Small intestine (tissue), 16 donors: ENCODE measurements around the gene ZW10. TPM values are rescaled to one million over a fixed set of nuclear protein-coding genes. Genes with fewer than 3 reads are reported as not detected.

Experiments
- DNase-seq, 2 donors: peaks; one replicate each; pipeline versions ENCODE4 v3.0.0 to v3.0.0-alpha.2; 2013
- FAIRE-seq: peaks from 2 replicates; lab custom pipeline; 2012; peaks lifted over from hg19 to GRCh38; lab: Jason Lieb, UNC
- H3K27ac ChIP-seq, 3 donors: one replicate each; pipeline ENCODE4 v1.5.1; 2013; ENCODE audit warnings: low read length in 2 of 3, mild to moderate bottlenecking in 2 of 3, control low read depth in 1 of 3, inconsistent platforms in 1 of 3, low read depth in 1 of 3, moderate library complexity in 1 of 3
- H3K27me3 ChIP-seq, 3 donors: one replicate each; pipeline ENCODE4 v1.6.1; 2013; ENCODE audit warnings: low read length in 3 of 3, inconsistent platforms in 1 of 3; ENCODE audit not compliant: control insufficient read depth in 3 of 3, insufficient read depth in 3 of 3
- H3K36me3 ChIP-seq, 3 donors: one replicate each; pipeline ENCODE4 v1.6.1; 2013; ENCODE audit warnings: low read length in 3 of 3, inconsistent platforms in 1 of 3, low read depth in 1 of 3, mild to moderate bottlenecking in 1 of 3, moderate library complexity in 1 of 3; ENCODE audit not compliant: control insufficient read depth in 3 of 3, insufficient read depth in 2 of 3
- H3K4me1 ChIP-seq, 3 donors: one replicate each; pipeline ENCODE4 v1.6.1; 2013; ENCODE audit warnings: low read length in 2 of 3, inconsistent platforms in 1 of 3, low read depth in 1 of 3, mild to moderate bottlenecking in 1 of 3, moderate library complexity in 1 of 3; ENCODE audit not compliant: control insufficient read depth in 3 of 3, insufficient read depth in 2 of 3
- H3K4me3 ChIP-seq, 3 donors: one replicate each; pipeline ENCODE4 v1.5.1; 2013; ENCODE audit warnings: low read length in 3 of 3, control low read depth in 1 of 3, inconsistent platforms in 1 of 3, low read depth in 1 of 3, mild to moderate bottlenecking in 1 of 3, moderate library complexity in 1 of 3
- H3K9me3 ChIP-seq, 2 donors: one replicate each; pipeline ENCODE4 v1.6.1; 2013; ENCODE audit warnings: low read depth in 1 of 2, low read length in 1 of 2; ENCODE audit not compliant: control insufficient read depth in 2 of 2, insufficient read depth in 1 of 2
- WGBS, 3 donors: extraction: QIAGEN DNeasy Blood & Tissue Kit; methylation state at CpG; one replicate each; pipeline ENCODE4 v1.1.7; 2013; 5-methylcytosine and 5-hydroxymethylcytosine counted together
- long read RNA-seq, 10 donors: transcript quantifications; one replicate each; lab custom pipeline, GENCODE V29; 2026
- polyA plus RNA-seq, 4 donors: library from polyadenylated mRNA; stranded (reverse) in 3 of 4; unstranded in 1 of 4; fragments of 200-250 nt in 3 of 4; fragments of 120-200 nt in 1 of 4; gene quantifications; one replicate each; pipeline versions ENCODE4 v1.2.1 to v1.2.3, GENCODE V29; 2013
- donor health status: healthy with polysubstance abuse.
- donor health status: control.
- donor health status: control.
- donor health status: Bipolar disorder and iron deficiency.
- donor health status: healthy.

The ZW10 gene, protein sequence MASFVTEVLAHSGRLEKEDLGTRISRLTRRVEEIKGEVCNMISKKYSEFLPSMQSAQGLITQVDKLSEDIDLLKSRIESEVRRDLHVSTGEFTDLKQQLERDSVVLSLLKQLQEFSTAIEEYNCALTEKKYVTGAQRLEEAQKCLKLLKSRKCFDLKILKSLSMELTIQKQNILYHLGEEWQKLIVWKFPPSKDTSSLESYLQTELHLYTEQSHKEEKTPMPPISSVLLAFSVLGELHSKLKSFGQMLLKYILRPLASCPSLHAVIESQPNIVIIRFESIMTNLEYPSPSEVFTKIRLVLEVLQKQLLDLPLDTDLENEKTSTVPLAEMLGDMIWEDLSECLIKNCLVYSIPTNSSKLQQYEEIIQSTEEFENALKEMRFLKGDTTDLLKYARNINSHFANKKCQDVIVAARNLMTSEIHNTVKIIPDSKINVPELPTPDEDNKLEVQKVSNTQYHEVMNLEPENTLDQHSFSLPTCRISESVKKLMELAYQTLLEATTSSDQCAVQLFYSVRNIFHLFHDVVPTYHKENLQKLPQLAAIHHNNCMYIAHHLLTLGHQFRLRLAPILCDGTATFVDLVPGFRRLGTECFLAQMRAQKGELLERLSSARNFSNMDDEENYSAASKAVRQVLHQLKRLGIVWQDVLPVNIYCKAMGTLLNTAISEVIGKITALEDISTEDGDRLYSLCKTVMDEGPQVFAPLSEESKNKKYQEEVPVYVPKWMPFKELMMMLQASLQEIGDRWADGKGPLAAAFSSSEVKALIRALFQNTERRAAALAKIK
- 10 to 100 TPM in 1 of 4 donors, 1 to 10 TPM in 3; 6.2 to 15.1 (median 8.8) TPM for polyA plus RNA-seq
- long read RNA-seq, donor 1, partial matches to known transcripts: 5 of 8 reads
- long read RNA-seq, donor 1, other reads (novel, unspliced or antisense): 0 of 8 reads
- long read RNA-seq, donor 2, partial matches to known transcripts: 0 of 1 reads
- long read RNA-seq, donor 2, other reads (novel, unspliced or antisense): 0 of 1 reads
- long read RNA-seq, donor 3, partial matches to known transcripts: 0 of 1 reads
- long read RNA-seq, donor 3, other reads (novel, unspliced or antisense): 0 of 1 reads
- long read RNA-seq, donor 4: 0 reads
- long read RNA-seq, donor 5, partial matches to known transcripts: 0 of 1 reads
- long read RNA-seq, donor 5, other reads (novel, unspliced or antisense): 0 of 1 reads
- long read RNA-seq, donor 6: 0 reads
- long read RNA-seq, donor 7: 0 reads
- long read RNA-seq, donor 8: 0 reads
- long read RNA-seq, donor 9: 0 reads
- long read RNA-seq, donor 10, partial matches to known transcripts: 0 of 4 reads
- long read RNA-seq, donor 10, other reads (novel, unspliced or antisense): 0 of 4 reads

GRCh38 chr11:113773416-113774173 is at the start of gene ZW10:
Gene ZW10 (minus strand): TSS chr11:113773692. CDS start chr11:113773666, 26 bp downstream.
- WGBS, 3 donors: 0% methylated on average over 46 of the region's 46 CpGs
- H3K4me1 ChIP-seq: peaks cover 0 to 4% (median 0%) of the 10 kb centered on the region in 3 donors
- peak within 1 kb of the TSS; percentile 59 to 90 (median 76) for H3K27ac ChIP-seq
- peak within 1 kb of the TSS; percentile 53 to 80 (median 78) for H3K4me3 ChIP-seq
- no peaks in the 10 kb centered on the region for H3K9me3 ChIP-seq
- FAIRE-seq (no peak), DNase-seq (peak; percentile 96 to 99)
- peaks cover 0 to 11% (median 2%) of the 10 kb centered on the region in 3 donors for H3K36me3 ChIP-seq
- peaks cover 0 to 7% (median 0%) of the 10 kb centered on the region in 3 donors for H3K27me3 ChIP-seq

DNA sequence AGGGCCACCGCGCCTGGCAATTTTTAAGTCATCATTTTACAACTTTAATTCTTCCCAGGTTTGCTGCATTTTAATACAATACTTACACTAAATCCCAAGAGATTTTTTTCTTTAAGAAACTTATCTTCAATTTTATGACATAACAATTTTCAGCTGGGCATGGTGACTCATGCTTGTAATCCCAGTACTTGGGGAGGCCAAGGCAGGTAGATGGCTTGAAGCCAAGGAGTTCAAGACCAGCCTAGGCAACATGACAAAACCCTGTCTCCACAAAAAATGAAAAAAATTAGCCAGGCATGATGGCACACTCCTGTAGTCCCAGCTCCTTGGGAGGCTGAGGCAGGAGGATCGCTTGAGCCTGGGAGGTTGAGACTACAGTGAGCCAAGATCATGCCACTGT is 44.9 kb upstream of the ZW10 start:
- no peaks in the 10 kb centered on the region for H3K9me3 ChIP-seq
- H3K36me3 ChIP-seq: peaks cover 4 to 17% (median 12%) of the 10 kb centered on the region in 3 donors
- FAIRE-seq (no peak), DNase-seq (peak in 1 of 2 donors; percentile 25)
- 96 to 100% (median 98%) methylated on average over 3 of the region's 3 CpGs for WGBS, 3 donors
- no peak overlapping the region for H3K27ac ChIP-seq
- H3K4me1 ChIP-seq: no peaks in the 10 kb centered on the region
- no peaks in the 10 kb centered on the region for H3K27me3 ChIP-seq
- no peak overlapping the region for H3K4me3 ChIP-seq

DNA sequence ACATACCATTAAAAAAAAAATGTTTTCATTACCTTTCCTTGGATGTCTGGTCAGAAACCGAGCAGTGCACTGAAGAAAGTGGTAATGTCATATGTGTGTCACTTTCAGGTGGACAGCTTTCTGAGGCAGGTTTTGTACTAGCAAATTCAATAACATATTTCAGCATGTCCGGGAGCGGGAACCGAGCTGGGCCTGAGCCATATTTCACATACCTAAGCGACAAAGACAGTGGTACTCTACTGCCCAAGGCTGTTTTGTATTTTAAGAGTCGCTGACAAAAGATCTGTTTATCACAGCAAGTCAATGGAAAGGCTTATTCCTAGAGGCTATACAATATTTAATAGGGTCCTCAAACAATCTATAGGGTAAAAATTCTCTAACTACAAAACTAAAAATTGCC is 44.1 kb upstream of the ZW10 start:
- no peak for FAIRE-seq
- 96% methylated on average over 6 of the region's 6 CpGs for WGBS, 3 donors

DNA sequence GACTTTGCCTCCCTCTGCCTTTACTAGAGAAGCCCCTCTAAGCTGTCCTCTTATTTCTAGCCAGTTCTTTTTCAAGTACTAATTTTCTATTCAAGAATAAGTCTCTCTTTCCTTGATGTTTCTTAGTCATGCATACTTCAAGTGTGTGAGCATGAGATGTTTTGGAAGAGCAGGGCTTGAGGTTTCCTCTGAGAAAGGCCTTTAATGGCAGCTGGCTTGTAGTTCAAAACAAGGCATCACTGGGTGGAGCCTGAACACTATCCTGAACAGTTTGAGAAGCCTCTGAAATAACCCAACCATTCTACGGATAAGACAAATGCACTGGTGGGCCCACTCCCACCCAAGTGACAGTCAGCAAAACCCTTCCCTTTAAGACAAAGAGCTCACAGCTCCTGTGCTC is 43.7 kb upstream of the ZW10 start:
- H3K27me3 ChIP-seq: no peaks in the 10 kb centered on the region
- no peaks in the 10 kb centered on the region for H3K4me1 ChIP-seq
- 94 to 97% (median 94%) methylated on average over 1 of the region's 1 CpG for WGBS, 3 donors
- no peaks in the 10 kb centered on the region for H3K9me3 ChIP-seq
- H3K36me3 ChIP-seq: peaks cover 3 to 17% (median 12%) of the 10 kb centered on the region in 3 donors
- H3K4me3 ChIP-seq: no peak overlapping the region
- no peak for FAIRE-seq
- no peak for DNase-seq
- H3K27ac ChIP-seq: no peak overlapping the region

More for the DNA sequence above, 44.1 kb upstream of the ZW10 start:
- no peaks in the 10 kb centered on the region for H3K9me3 ChIP-seq
- no peaks in the 10 kb centered on the region for H3K27me3 ChIP-seq
- no peaks in the 10 kb centered on the region for H3K4me1 ChIP-seq
- H3K36me3 ChIP-seq: peaks cover 3 to 17% (median 12%) of the 10 kb centered on the region in 3 donors
- DNase-seq: no peak
- H3K27ac ChIP-seq: no peak overlapping the region
- no peak overlapping the region for H3K4me3 ChIP-seq

- no peaks in the 10 kb centered on the region for H3K27me3 ChIP-seq
- H3K36me3 ChIP-seq: peaks cover 3 to 9% (median 9%) of the 10 kb centered on the region in 3 donors
- H3K4me1 ChIP-seq: peaks cover 0 to 4% (median 0%) of the 10 kb centered on the region in 3 donors
- no peak overlapping the region for H3K27ac ChIP-seq
- no peaks in the 10 kb centered on the region for H3K9me3 ChIP-seq
- DNase-seq (no peak), FAIRE-seq (no peak)
- no peak overlapping the region for H3K4me3 ChIP-seq
These were observed 40.7 kb upstream of the ZW10 start for GRCh38 chr11:113814181-113814580.

DNA sequence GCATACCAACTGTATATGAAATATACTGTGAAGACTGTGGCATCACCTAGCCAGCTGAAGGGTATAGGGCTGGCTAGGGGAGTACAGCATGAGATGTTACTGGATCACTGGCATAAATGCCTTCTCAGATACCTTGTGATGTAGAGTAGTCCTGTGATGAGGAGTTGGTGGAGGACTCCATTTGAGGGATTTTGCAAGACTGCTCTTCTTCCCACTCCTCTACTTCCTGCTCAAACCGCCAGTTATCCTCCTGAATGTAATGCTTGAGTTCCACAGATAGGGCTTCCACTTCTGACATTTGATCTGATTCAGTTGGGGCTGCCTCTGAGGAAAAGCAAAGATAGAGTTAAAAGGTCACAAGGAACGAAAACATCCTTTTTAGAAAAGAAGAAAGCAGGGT is 35.4 kb upstream of the ZW10 start:
- peaks cover 0 to 13% (median 2%) of the 10 kb centered on the region in 3 donors for H3K4me1 ChIP-seq
- H3K9me3 ChIP-seq: no peaks in the 10 kb centered on the region
- H3K4me3 ChIP-seq: no peak overlapping the region
- DNase-seq: no peak
- 47 to 50% (median 50%) methylated on average over 2 of the region's 2 CpGs for WGBS, 3 donors
- FAIRE-seq: no peak
- H3K36me3 ChIP-seq: peaks cover 7 to 18% (median 9%) of the 10 kb centered on the region in 3 donors
- H3K27me3 ChIP-seq: no peaks in the 10 kb centered on the region
- peak overlapping the region in 1 of 3 donors; percentile 18 for H3K27ac ChIP-seq

- FAIRE-seq (no peak), DNase-seq (peak; percentile 51 to 60)
- peaks cover 12 to 22% (median 14%) of the 10 kb centered on the region in 3 donors for H3K36me3 ChIP-seq
- no peaks in the 10 kb centered on the region for H3K9me3 ChIP-seq
- H3K27me3 ChIP-seq: no peaks in the 10 kb centered on the region
- peaks cover 0 to 13% (median 2%) of the 10 kb centered on the region in 3 donors for H3K4me1 ChIP-seq
- 95 to 100% (median 97%) methylated on average over 2 of the region's 2 CpGs for WGBS, 3 donors
- H3K27ac ChIP-seq: peak overlapping the region in 1 of 3 donors; percentile 77
- no peak overlapping the region for H3K4me3 ChIP-seq
These were observed 32.9 kb upstream of the ZW10 start for GRCh38 chr11:113806406-113806805.
